ENCODE results near the gene CTRL. TPM values are rescaled to one million over a fixed set of nuclear protein-coding genes. Genes with fewer than 3 reads are reported as not detected.
A peak's percentile ranks its signal among the peaks of the same experiment; 100 is the strongest.

CTRL gene
- total RNA-seq, 2 experiments from 2014 or later: 6.2 to 6.8 TPM

DNA sequence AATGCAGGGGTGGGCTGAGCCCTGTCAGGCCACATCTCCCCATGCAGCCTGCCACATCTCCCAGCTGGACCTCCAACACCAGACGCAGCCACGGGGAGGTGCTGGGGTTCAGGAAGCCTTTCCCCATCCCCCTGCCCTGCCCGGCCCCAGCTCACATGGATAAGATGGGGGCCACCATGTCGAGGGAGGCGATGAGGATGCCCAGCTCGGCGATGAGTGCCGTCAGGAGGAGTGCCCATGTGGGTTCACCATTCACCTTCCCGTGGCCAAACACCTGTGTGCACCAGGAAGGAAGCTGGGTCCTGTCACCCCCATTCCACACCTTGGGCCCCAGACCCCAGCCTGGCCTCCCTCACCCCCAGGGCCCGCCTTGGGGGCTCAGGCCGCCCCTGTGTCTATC lies 18.0 kb upstream of the CTRL start:
- no peaks in the 10 kb centered on the region for H3K27me3 Mint-ChIP-seq
- no peaks in the 10 kb centered on the region for H3K9me3 Mint-ChIP-seq
- peaks cover 6% of the 10 kb centered on the region for H3K36me3 Mint-ChIP-seq
- no peak for DNase-seq
- H3K4me1 Mint-ChIP-seq: no peaks in the 10 kb centered on the region
- H3K4me3 Mint-ChIP-seq: no peak overlapping the region
- H3K27ac Mint-ChIP-seq: no peak overlapping the region

- no peak for DNase-seq
- H3K27ac Mint-ChIP-seq: no peak overlapping the region
These were observed 16.4 kb upstream of the CTRL start for GRCh38 chr16:67948015-67948414.

DNA sequence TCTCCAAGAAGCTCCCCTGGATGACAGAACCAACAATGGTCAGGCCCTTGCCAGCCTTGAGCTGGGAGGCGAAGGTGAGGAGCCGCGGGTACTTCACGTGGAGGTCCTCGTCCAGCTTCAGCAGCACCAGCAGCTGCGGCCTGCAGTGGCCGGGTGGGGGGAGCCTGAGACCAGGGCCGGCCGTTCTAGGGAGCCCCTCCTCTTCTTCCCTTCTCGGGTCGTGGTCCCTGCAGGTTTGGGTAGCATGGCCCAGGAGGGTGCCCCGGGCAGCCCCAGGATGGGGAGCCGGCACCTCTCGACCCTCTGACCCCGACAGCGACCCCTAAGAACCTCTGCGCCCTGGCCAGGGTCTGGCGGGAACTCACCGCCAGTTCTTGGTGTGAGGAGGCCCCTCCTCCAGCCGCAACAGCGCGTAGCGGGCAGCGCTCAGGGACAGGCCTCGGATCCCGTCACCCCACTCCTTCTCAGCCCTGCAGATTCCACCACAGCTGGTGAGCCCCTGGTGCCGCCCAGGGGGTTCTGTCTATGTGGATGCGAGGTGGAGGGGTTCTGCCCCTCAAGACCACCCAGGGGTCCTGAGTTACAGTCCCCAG lies 15.4 kb upstream of the CTRL start:
- no peaks in the 10 kb centered on the region for H3K27me3 Mint-ChIP-seq
- no peak for DNase-seq
- peaks cover 4% of the 10 kb centered on the region for H3K36me3 Mint-ChIP-seq
- H3K9me3 Mint-ChIP-seq: no peaks in the 10 kb centered on the region
- peaks cover 4% of the 10 kb centered on the region for H3K4me1 Mint-ChIP-seq
- H3K27ac Mint-ChIP-seq: no peak overlapping the region
- H3K4me3 Mint-ChIP-seq: no peak overlapping the region

More at GRCh38 chr16:67948015-67948414, 16.4 kb upstream of the CTRL start:
- Mint-ChIP-seq H3K9me3 (no peaks in the 10 kb centered on the region), H3K4me1 (peaks cover 2% of the 10 kb centered on the region), H3K36me3 (peaks cover 4% of the 10 kb centered on the region), H3K27me3 (no peaks in the 10 kb centered on the region), H3K4me3 (no peak overlapping the region)

GRCh38 chr16:67946128-67946569 lies 14.5 kb upstream of the CTRL start:
- peaks cover 11% of the 10 kb centered on the region for H3K4me1 Mint-ChIP-seq

GRCh38 chr16:67945392-67945933 lies 13.8 kb upstream of the CTRL start:
- Mint-ChIP-seq H3K27ac (no peak overlapping the region), H3K27me3 (no peaks in the 10 kb centered on the region), H3K9me3 (no peaks in the 10 kb centered on the region), H3K4me1 (peaks cover 11% of the 10 kb centered on the region), H3K36me3 (peaks cover 9% of the 10 kb centered on the region), H3K4me3 (no peak overlapping the region)
- DNase-seq: no peak

More at GRCh38 chr16:67946128-67946569, 14.5 kb upstream of the CTRL start:
- H3K9me3 Mint-ChIP-seq: no peaks in the 10 kb centered on the region
- DNase-seq: no peak
- H3K36me3 Mint-ChIP-seq: peaks cover 9% of the 10 kb centered on the region
- no peaks in the 10 kb centered on the region for H3K27me3 Mint-ChIP-seq
- H3K27ac Mint-ChIP-seq: no peak overlapping the region
- H3K4me3 Mint-ChIP-seq: no peak overlapping the region

DNA sequence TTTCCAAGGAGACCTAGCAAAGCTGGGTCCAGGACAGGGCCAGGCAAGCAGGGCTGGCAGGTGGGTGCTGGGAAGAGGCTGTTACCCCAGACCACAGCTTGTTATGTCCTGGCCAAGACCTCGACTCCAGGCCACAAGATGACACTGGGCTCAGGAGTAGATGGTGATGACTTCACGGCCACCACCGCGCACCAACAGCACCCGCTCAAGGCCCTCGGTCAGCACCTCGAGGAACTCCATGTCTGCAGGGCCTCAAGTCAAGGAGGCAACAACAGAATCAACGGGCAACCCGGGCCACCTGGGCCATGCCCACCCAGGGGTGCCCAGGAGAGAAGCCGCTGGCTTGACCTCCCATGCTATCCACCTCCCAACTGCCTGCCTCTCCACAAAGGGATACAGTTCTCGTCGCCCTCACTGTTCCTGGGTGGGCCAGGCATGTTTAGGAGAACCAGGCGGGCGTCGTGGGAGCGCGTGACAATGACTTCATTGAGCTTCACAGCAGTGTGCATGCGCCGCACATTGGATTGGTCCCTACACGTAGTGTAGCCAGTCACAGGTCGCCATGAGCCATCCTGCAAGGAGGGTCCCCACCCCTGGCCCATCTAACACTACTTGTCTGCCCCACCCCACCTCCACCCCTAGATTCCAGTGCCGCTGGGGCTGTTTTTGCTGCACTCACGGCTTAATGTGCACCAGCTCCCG lies 13.2 kb upstream of the CTRL start:
- DNase-seq: no peak
- Mint-ChIP-seq H3K36me3 (peaks cover 14% of the 10 kb centered on the region), H3K27me3 (no peaks in the 10 kb centered on the region), H3K27ac (no peak overlapping the region), H3K4me3 (no peak overlapping the region), H3K9me3 (no peaks in the 10 kb centered on the region), H3K4me1 (peaks cover 17% of the 10 kb centered on the region)

- H3K4me3 Mint-ChIP-seq: no peak within 1 kb of the TSS
- peak within 1 kb of the TSS; percentile 42 for H3K27ac Mint-ChIP-seq
- DNase-seq: no peak
- no peaks in the 10 kb centered on the region for H3K9me3 Mint-ChIP-seq
- H3K4me1 Mint-ChIP-seq: peaks cover 26% of the 10 kb centered on the region
- no peaks in the 10 kb centered on the region for H3K27me3 Mint-ChIP-seq
- H3K36me3 Mint-ChIP-seq: peaks cover 20% of the 10 kb centered on the region
These were observed 12.2 kb upstream of the CTRL start, which contains the start of gene LCAT for GRCh38 chr16:67943619-67944504. LCAT (minus strand) TSS chr16:67944120; CDS start chr16:67944101, 19 bp downstream.

DNA sequence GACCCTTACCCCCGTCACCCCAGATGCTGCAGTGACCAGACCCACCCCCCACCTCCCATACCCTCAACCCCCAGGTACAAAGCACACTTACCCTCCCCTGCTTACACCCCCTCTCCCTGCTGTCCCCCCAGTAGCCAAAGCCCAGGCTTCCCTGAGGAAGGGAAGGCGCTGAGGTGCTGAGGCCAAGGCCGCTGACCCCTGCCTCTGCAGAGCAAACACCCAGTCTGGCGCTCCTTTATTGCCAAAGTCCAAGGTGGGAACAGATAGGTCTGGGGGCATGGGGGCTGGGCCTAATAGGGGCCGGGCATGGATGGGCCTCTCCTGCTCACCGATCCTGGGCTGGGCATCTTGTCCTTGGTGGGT lies 11.6 kb upstream of the CTRL start:
- H3K27me3 Mint-ChIP-seq: no peaks in the 10 kb centered on the region
- no peaks in the 10 kb centered on the region for H3K9me3 Mint-ChIP-seq

DNA sequence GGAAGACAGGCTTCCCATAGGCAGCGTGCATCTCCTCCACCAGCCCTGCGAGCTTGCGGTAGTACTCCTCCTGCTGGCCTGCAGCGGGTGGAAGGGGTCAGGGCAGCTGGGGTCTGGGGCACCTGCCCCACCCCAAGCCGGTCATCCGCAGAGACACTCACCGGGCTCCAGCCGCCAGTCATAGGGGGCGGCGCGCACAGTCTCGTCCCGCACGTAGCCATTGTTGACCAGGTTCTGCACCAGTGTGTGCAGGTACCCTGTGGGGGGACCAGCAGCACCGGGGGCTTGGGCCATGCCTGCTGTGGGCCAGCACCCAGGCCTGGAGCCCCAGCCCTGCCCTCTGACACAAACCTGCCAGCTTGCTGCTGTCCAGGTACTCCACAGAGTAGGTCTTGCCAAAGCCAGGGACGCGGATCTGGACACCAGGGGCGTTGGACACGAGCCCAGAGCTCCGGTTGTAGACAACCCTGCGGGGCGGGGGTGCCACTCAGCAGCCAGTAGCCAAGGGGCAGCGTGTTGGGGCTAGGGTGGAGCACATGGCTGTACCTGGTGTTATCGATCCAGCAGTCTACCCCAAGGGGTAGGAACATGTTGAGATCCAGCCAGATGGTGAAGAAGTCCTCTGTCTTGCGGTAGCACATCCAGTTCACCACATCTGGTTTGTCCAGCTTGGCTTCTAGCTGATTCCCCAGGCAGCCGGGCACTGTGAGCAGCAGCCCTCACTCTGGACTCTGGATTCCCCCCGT lies 11.0 kb upstream of the CTRL start:
- Mint-ChIP-seq H3K9me3 (no peaks in the 10 kb centered on the region), H3K4me3 (no peak overlapping the region), H3K36me3 (peaks cover 18% of the 10 kb centered on the region), H3K27ac (no peak overlapping the region), H3K27me3 (no peaks in the 10 kb centered on the region), H3K4me1 (peaks cover 26% of the 10 kb centered on the region)
- no peak for DNase-seq

More for the DNA sequence above, 11.6 kb upstream of the CTRL start:
- H3K36me3 Mint-ChIP-seq: peaks cover 18% of the 10 kb centered on the region
- no peak for DNase-seq
- H3K4me1 Mint-ChIP-seq: peaks cover 26% of the 10 kb centered on the region
- no peak overlapping the region for H3K27ac Mint-ChIP-seq
- no peak overlapping the region for H3K4me3 Mint-ChIP-seq

GRCh38 chr16:67942200-67942509 lies 10.5 kb upstream of the CTRL start:
- Mint-ChIP-seq H3K36me3 (peaks cover 22% of the 10 kb centered on the region), H3K9me3 (no peaks in the 10 kb centered on the region), H3K27me3 (no peaks in the 10 kb centered on the region), H3K4me1 (peaks cover 29% of the 10 kb centered on the region), H3K27ac (no peak overlapping the region), H3K4me3 (no peak overlapping the region)
- DNase-seq: peak; percentile 31

DNA sequence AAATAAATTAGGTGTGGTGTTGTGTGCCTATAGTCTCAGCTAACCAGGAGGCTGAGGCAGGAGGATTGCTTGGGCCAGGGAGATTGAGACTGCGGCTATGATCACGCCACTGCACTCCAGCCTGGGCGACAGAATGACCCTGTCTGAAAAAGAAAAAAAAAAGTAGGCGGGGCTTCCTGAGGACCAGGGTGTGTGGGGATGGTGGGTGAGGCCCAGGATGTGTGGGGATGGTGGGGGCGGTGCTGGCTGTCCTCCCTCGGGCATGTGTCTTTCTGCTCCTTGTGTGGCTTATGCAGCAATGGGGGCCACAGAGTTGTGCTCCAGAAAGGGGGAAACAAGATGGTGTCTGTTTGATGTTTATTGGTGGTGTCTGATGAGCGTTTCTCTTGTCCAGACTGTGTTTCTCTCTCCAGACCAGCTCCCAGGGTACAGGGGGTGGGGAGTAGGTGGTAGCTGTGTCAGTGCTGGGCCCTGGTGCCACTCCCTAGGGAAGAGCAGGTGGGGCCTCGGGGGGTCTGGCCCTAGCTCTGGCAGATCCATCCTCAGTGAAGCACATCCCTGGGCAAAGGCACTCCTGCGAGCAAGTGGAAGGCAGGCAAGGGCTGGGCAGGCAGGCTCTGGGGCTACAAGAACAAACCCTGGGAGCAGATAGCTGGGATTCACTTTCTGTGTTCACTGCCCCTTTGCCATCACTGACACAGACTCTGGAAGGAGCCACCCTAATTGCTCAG lies 10.0 kb upstream of the CTRL start:
- Mint-ChIP-seq H3K4me1 (peaks cover 33% of the 10 kb centered on the region), H3K36me3 (peaks cover 26% of the 10 kb centered on the region), H3K4me3 (no peak overlapping the region), H3K27ac (peak overlapping the region; percentile 70), H3K27me3 (no peaks in the 10 kb centered on the region), H3K9me3 (no peaks in the 10 kb centered on the region)
- DNase-seq: no peak

DNA sequence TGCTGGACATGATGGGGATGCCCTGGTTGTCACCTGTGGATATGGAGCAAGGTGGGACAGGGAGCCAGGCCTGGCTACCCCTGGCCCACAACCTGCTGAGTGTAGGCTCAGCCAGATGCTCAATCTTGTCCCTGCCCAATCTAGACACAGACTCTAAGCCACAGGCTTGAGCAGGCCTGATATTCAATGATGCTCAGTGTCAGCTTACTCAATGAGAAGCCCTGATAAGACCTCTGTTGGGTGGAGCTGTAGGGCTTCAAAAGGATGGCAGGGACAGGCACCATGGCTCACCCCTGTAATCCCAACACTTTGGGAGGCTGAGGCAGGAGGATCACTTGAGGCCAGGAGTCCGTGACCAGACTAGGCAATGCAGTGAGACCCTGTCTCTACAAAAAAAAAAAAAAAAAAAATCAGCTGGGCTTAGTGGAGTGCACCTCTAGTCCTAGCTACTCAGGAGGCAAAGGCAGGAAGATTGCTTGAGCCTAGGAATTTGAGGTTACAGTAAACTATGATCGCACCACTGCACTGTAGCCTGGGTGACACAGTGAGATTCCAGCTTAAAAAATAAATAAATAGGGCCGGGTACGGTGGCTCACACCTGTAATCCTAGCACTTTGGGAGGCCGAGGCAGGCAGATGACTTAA lies 8.9 kb upstream of the CTRL start:
- H3K4me1 Mint-ChIP-seq: peaks cover 33% of the 10 kb centered on the region
- no peaks in the 10 kb centered on the region for H3K9me3 Mint-ChIP-seq
- DNase-seq: no peak
- H3K27ac Mint-ChIP-seq: peak overlapping the region; percentile 85
- H3K4me3 Mint-ChIP-seq: no peak overlapping the region
- peaks cover 35% of the 10 kb centered on the region for H3K36me3 Mint-ChIP-seq
- peaks cover 3% of the 10 kb centered on the region for H3K27me3 Mint-ChIP-seq

DNA sequence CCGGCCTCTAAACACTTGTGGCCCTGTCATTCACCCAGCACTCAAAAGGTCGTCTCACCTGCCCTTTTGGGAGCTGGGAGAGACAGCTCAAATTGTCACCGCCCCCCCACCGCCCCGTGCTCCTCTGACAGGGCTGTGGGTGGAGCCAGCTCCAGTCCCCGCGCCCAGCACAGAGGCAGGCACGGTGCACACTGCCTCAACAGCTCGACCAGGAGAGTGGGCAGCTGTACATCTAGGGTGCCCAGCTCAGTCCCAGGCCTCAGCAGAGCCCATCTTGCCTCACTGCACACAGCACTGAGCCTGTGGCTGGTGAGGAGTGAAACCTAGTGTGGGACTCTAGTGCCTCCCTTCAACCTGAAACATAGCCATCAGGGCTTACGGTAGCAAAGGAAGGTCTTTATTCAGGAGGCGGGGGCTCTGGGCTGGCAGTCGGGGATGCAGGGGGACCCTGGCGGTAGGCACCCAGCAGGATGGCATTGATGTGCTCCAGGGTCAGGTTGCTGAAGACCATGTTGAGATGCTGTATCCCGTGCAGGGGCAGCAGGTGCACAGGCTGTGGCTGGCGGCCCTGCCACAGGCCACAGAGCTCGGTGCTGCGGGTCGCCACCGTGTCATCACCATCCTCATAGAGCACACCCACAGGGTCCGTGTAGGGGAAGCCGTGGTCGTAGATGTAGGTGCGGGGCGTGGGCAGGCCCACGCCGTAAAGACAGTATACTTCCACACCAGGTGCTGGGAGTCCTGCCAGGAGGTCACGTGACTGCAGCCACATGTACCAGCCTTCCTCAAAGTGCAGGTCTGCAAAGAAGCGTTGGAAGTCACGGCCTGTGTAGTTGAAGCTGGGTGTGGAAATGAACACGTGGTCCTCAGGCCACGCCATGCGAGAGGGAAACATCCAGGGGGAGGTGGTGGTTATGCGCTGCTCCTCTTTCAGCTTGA lies 8.1 kb upstream of the CTRL start:
- Mint-ChIP-seq H3K27ac (peak overlapping the region; percentile 85), H3K9me3 (no peaks in the 10 kb centered on the region), H3K4me1 (peaks cover 40% of the 10 kb centered on the region), H3K27me3 (peaks cover 3% of the 10 kb centered on the region), H3K4me3 (peak overlapping the region; percentile 55), H3K36me3 (peaks cover 43% of the 10 kb centered on the region)
- peak; percentile 69 for DNase-seq

All from activated naive CD8-positive, alpha-beta T cell treated with anti-CD3 and anti-CD28 coated beads for 36 hours (primary cell).